Heart right ventricle (tissue), 16 donors: ENCODE results near the gene KRT78. TPM values are rescaled to one million over a fixed set of nuclear protein-coding genes. Genes with fewer than 3 reads are reported as not detected.

Source experiments
- ATAC-seq, 8 donors: fragments of 200-7000 bp; cut with Tn5 transposase; one replicate each; pipeline ENCODE4 v1.9.1; 2020; ENCODE audit warnings: mild to moderate bottlenecking in 8 of 8, moderate library complexity in 8 of 8, moderate number of reproducible peaks in 1 of 8
- DNase-seq, 2 donors: peaks; one replicate each; pipeline ENCODE4 v3.0.0-alpha.2; 2020
- H3K27ac ChIP-seq, 10 donors: fragments of 200-600 bp; sonication (generic) in 2 of 10; one replicate each; pipeline versions ENCODE4 v1.5.0 to v1.8.0; 2020 to 2022; ENCODE audit warnings: mild to moderate bottlenecking in 3 of 10
- H3K27me3 ChIP-seq, 7 donors: fragments of 200-600 bp; one replicate each; pipeline ENCODE4 v1.8.0; 2021 to 2022; ENCODE audit warnings: mild to moderate bottlenecking in 2 of 7
- H3K36me3 ChIP-seq, 9 donors: fragments of 200-600 bp; sonication (generic) in 1 of 9; one replicate each; pipeline versions ENCODE4 v1.5.0 to v1.8.0; 2020 to 2022; ENCODE audit warnings: mild to moderate bottlenecking in 2 of 9
- H3K4me1 ChIP-seq, 9 donors: fragments of 200-600 bp; sonication (generic) in 1 of 9; one replicate each; pipeline versions ENCODE4 v1.5.0 to v1.8.0; 2020 to 2022; ENCODE audit warnings: mild to moderate bottlenecking in 4 of 9
- H3K4me3 ChIP-seq, 10 donors: fragments of 200-600 bp; sonication (generic) in 2 of 10; one replicate each; pipeline versions ENCODE4 v1.5.0 to v1.8.0; 2020 to 2022; ENCODE audit warnings: mild to moderate bottlenecking in 7 of 10, moderate library complexity in 2 of 10
- H3K9me3 ChIP-seq, 11 donors: fragments of 200-600 bp in 10 of 11; sonication (generic) in 2 of 11; one replicate each; pipeline versions ENCODE4 v1.5.0 to v1.8.0; 2013 to 2022; ENCODE audit warnings: mild to moderate bottlenecking in 2 of 11, control low read depth in 1 of 11, moderate library complexity in 1 of 11
- CTCF ChIP-seq, 9 donors: fragments of 200-600 bp; sonication (generic) in 2 of 9; IDR thresholded peaks; one replicate each; pipeline versions ENCODE4 v1.5.0 to v1.8.0; 2021 to 2022; ENCODE audit warnings: antibody characterized with exemption in 9 of 9, mild to moderate bottlenecking in 5 of 9, moderate library complexity in 1 of 9
- WGBS, 2 donors: extraction: QIAGEN DNeasy Blood & Tissue Kit; methylation state at CpG; one replicate each; pipeline ENCODE4 v1.1.7; 2013; ENCODE audit warnings: inconsistent platforms in 1 of 2; 5-methylcytosine and 5-hydroxymethylcytosine counted together
- intact Hi-C, 10 donors: fragments of 100-400 bp; cut with DNase I; formaldehyde crosslinking; loops; one replicate each; pipeline versions ENCODE4 v1.11.1 to v1.14.2; 2022
- polyA plus RNA-seq, 2 donors: library from polyadenylated mRNA; stranded (reverse); fragments of 200-250 nt; gene quantifications; one replicate each; pipeline ENCODE4 v1.2.3, GENCODE V29; 2013
- total RNA-seq, 10 donors: library from RNA; stranded (reverse); fragmentation: NEBNext Ultra II Directional in 3 of 10; extraction: Animal tissue kit (Norgen Biotek cat#: 25700) in 3 of 10; gene quantifications; one replicate each; pipeline versions ENCODE4 v1.2.1 to v1.2.4, GENCODE V29; 2021 to 2023
- donor health status: Arrhythmogenic right ventricular cardiomyopathy.
- donor health status: ischemic (EF 13 %, LVEDD 7.1; RV severe dilation, severe dysfunction).
- donor health status: healthy with polysubstance abuse.
- donor health status: DM: no; HTN: yes; CAD: no.
- donor health status: DM: no; HTN: no; CAD: no.
- donor health status: ischemic (EF 25% LVEDD 6.9; RV normal size, moderate dysfunction).
- donor health status: ischemic (EF 25% LVEDD 5.7; RV mildly dilated, moderate dysfunction).
- donor health status: healthy.
- donor health status: DM: yes; HTN: yes; CAD: no.
- donor health status: Ischemic cardiomyopathy.
- donor health status: ischemic (EF 35%, LVEDD 5.7; RV mildly dilated, moderate dysfunction).
- donor health status: nonischemic (EF 11% LVEDD 7.7; RV severe dilation, severe dysfunction).
- donor health status: DM: yes; HTN: yes; CAD: no.
- donor health status: PGD.
- donor health status: ischemic (EF 29% LVEDD 5.4; RV normal size, mild dysfunction).
- donor health status: nonischemic (EF 23%, LVEDD 6.1; RV moderate dilation, normal function).

Gene KRT78
- total and polyA plus RNA-seq, 12 donors = 0.07 TPM; not detected in 11

- Histone ChIP-seq H3K9me3 (no peaks in the 10 kb centered on the region), H3K4me3 (no peak overlapping the region), H3K27ac (no peak overlapping the region), H3K27me3 (peaks cover 0 to 14% (median 0%) of the 10 kb centered on the region in 7 donors), H3K36me3 (no peaks in the 10 kb centered on the region), H3K4me1 (no peaks in the 10 kb centered on the region)
- DNase-seq (no peak), ATAC-seq (no peak)
- intact Hi-C loops = no loop called here
- TF ChIP-seq CTCF (IDR thresholded peaks at IDR 0.05) = no peak
- 58 to 79% methylated on average over 6 of the region's 6 CpGs for WGBS, 2 donors
Observed at GRCh38 chr12:52802442-52802841, 46.4 kb downstream of the KRT78 start.

GRCh38 chr12:52801773-52802172 lies 47.0 kb downstream of the KRT78 start:
- TF ChIP-seq CTCF (IDR thresholded peaks at IDR 0.05) = no peak
- intact Hi-C loops = no loop called here
- H3K4me3 ChIP-seq = no peak overlapping the region
- WGBS, 2 donors = 70 to 71% methylated on average over 3 of the region's 3 CpGs
- ATAC-seq (no peak), DNase-seq (no peak)
- H3K4me1 ChIP-seq = no peaks in the 10 kb centered on the region
- no peaks in the 10 kb centered on the region for H3K36me3 ChIP-seq
- H3K9me3 ChIP-seq = no peaks in the 10 kb centered on the region
- no peak overlapping the region for H3K27ac ChIP-seq
- peaks cover 0 to 9% (median 0%) of the 10 kb centered on the region in 7 donors for H3K27me3 ChIP-seq

- no peak for TF ChIP-seq CTCF (IDR thresholded peaks at IDR 0.05)
- Histone ChIP-seq H3K27me3 (peaks cover 0 to 2% (median 0%) of the 10 kb centered on the region in 7 donors), H3K36me3 (no peaks in the 10 kb centered on the region), H3K9me3 (no peaks in the 10 kb centered on the region), H3K4me3 (no peak overlapping the region), H3K27ac (no peak overlapping the region), H3K4me1 (no peaks in the 10 kb centered on the region)
- DNase-seq = no peak
- intact Hi-C loops = no loop called here
- ATAC-seq = no peak
- WGBS, 2 donors = 69 to 80% methylated on average over 1 of the region's 1 CpG
Observed at GRCh38 chr12:52800259-52800917, 48.4 kb downstream of the KRT78 start.

- 76 to 81% methylated on average over 5 of the region's 5 CpGs for WGBS, 2 donors
- ATAC-seq (no peak), DNase-seq (no peak)
- no peak for TF ChIP-seq CTCF (IDR thresholded peaks at IDR 0.05)
- Histone ChIP-seq H3K4me1 (no peaks in the 10 kb centered on the region), H3K4me3 (no peak overlapping the region), H3K9me3 (no peaks in the 10 kb centered on the region), H3K27ac (no peak overlapping the region), H3K27me3 (peaks cover 0 to 6% (median 0%) of the 10 kb centered on the region in 7 donors), H3K36me3 (no peaks in the 10 kb centered on the region)
- intact Hi-C loops = no loop called here
Observed at GRCh38 chr12:52799505-52800211, 49.1 kb downstream of the KRT78 start.
